ENCODE results near the gene CASKIN1.

The CASKIN1 gene

DNA sequence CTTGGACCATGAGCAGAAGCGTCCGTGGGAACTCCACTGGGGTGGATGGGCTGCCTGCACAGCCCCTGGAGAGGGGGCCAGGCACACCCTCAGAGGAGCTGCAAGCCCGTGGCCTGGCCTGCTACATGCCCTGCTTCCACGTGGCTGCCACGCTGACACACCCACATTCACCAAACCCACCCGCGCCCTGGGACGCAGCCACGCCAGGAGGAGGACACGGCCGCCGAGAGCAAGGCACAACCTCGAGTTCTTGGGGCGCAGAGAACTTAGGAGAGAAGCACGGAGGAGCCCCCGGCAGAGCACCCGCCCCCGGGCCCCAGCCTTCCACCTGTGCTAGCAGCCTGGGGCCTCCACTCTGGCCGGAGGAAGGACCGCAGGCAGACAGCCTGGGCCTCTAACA, 18.8 kb downstream of the CASKIN1 start:
- Histone ChIP-seq H3K27ac (no peak overlapping the region), H3K4me1 (peaks cover 0 to 3% (median 0%) of the 10 kb centered on the region in 4 donors), H3K36me3 (peaks cover 45 to 57% (median 56%) of the 10 kb centered on the region in 3 donors), H3K4me3 (no peak overlapping the region), H3K9me3 (no peaks in the 10 kb centered on the region), H3K27me3 (peaks cover 0 to 14% of the 10 kb centered on the region in 2 donors)
- intact Hi-C loops (cut with DNase I; ENCODE audit: low total_unique reads) = no loop called here
- no peak for TF ChIP-seq CTCF (IDR thresholded peaks at IDR 0.05)
- no peak for DNase-seq

DNA sequence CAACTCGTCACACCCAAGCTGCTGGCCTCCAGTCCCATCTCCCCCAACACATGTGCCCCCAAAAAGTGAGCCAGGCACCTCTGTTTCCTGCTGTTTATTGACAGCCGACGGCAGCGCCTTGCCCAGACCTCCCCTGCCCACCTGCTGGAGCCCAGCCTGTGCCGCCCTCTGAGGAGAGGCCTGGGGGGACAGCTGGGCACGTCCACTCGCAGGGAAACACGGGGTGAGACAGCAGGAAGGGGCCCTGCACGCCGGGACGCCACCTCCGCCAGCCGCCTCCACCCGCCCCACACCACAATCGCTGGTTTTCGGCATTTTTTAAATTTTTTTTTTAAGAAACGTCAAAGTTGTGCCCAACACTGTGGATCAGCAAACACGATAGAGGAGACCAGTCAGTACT, 19.3 kb downstream of the CASKIN1 start:
- no peak overlapping the region for H3K27ac ChIP-seq
- DNase-seq = no peak
- peaks cover 48 to 61% (median 60%) of the 10 kb centered on the region in 3 donors for H3K36me3 ChIP-seq
- no peak for TF ChIP-seq CTCF (IDR thresholded peaks at IDR 0.05)
- no peaks in the 10 kb centered on the region for H3K9me3 ChIP-seq
- H3K4me1 ChIP-seq = peaks cover 0 to 3% (median 0%) of the 10 kb centered on the region in 4 donors
- H3K4me3 ChIP-seq = no peak overlapping the region
- intact Hi-C loops (cut with DNase I; ENCODE audit: low total_unique reads) = no loop called here
- H3K27me3 ChIP-seq = peaks cover 0 to 14% of the 10 kb centered on the region in 2 donors

- H3K4me1 ChIP-seq = peaks cover 0 to 3% (median 0%) of the 10 kb centered on the region in 4 donors
Measured at GRCh38 chr16:2176047-2176446, 20.4 kb downstream of the CASKIN1 start.

DNA sequence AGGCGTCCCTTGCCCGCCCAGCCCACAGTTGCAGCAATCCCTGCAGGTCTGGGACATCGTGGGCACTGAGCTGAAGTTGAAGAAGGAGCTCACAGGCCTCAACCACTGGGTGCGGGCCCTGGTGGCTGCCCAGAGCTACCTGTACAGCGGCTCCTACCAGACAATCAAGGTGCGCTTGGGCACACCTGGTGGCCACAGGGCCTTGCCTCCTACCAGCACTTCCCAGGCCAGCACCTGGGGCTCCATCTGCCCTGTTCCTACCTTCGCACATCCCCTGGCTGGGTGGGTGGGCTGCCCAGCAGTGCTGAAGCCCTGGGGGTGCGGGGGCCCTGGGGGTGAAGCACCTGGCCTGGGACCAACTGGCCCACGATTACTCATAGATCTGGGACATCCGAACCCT, 21.0 kb downstream of the CASKIN1 start:
- H3K36me3 ChIP-seq = peaks cover 52 to 77% (median 77%) of the 10 kb centered on the region in 3 donors
- H3K27me3 ChIP-seq = peaks cover 0 to 12% of the 10 kb centered on the region in 2 donors
- H3K4me1 ChIP-seq = peaks cover 0 to 3% (median 0%) of the 10 kb centered on the region in 4 donors
- no peak for TF ChIP-seq CTCF (IDR thresholded peaks at IDR 0.05)
- H3K4me3 ChIP-seq = no peak overlapping the region
- intact Hi-C loops (cut with DNase I; ENCODE audit: low total_unique reads) = no loop called here
- no peaks in the 10 kb centered on the region for H3K9me3 ChIP-seq
- DNase-seq = no peak
- no peak overlapping the region for H3K27ac ChIP-seq

More at GRCh38 chr16:2176047-2176446, 20.4 kb downstream of the CASKIN1 start:
- DNase-seq = no peak
- intact Hi-C loops (cut with DNase I; ENCODE audit: low total_unique reads) = no loop called here
- peaks cover 0 to 14% of the 10 kb centered on the region in 2 donors for H3K27me3 ChIP-seq
- H3K36me3 ChIP-seq = peaks cover 52 to 71% (median 71%) of the 10 kb centered on the region in 3 donors
- no peak overlapping the region for H3K4me3 ChIP-seq
- H3K27ac ChIP-seq = no peak overlapping the region
- no peaks in the 10 kb centered on the region for H3K9me3 ChIP-seq
- no peak for TF ChIP-seq CTCF (IDR thresholded peaks at IDR 0.05)

GRCh38 chr16:2174396-2175131, 21.8 kb downstream of the CASKIN1 start:
- intact Hi-C loops (cut with DNase I; ENCODE audit: low total_unique reads) = no loop called here
- Histone ChIP-seq H3K36me3 (peaks cover 52 to 85% (median 80%) of the 10 kb centered on the region in 3 donors), H3K4me1 (peaks cover 0 to 3% (median 0%) of the 10 kb centered on the region in 4 donors), H3K27ac (no peak overlapping the region), H3K27me3 (peaks cover 0 to 12% of the 10 kb centered on the region in 2 donors), H3K4me3 (no peak overlapping the region), H3K9me3 (no peaks in the 10 kb centered on the region)
- DNase-seq = no peak
- TF ChIP-seq CTCF (IDR thresholded peaks at IDR 0.05) = no peak
